A549 (cell line): ENCODE data around the gene HIVEP3.

Experiments
- FOXS1 ChIP-seq: fragments of 250-450 bp; sonication (Bioruptor Pico); IDR thresholded peaks from 2 replicates; pipeline ENCODE4 v1.5.0; 2020; ENCODE audit warnings: mild to moderate bottlenecking, moderate library complexity
- GATA3 ChIP-seq: IDR thresholded peaks from 2 replicates; pipeline ENCODE4 v1.6.1; 2012; ENCODE audit warnings: borderline replicate concordance
- JUNB ChIP-seq: fragments of >200 bp; sonication (Bioruptor Twin); formaldehyde crosslinking; IDR thresholded peaks from 2 replicates; pipeline ENCODE4 v1.6.1; 2016
- KDM1A ChIP-seq: fragments of 200-600 bp; sonication (generic); IDR thresholded peaks from 2 replicates; pipeline ENCODE4 v1.6.1; 2016; ENCODE audit warnings: low read depth, mild to moderate bottlenecking
- MAFK ChIP-seq: fragments of 450-650 bp; IDR thresholded peaks from 2 replicates; pipeline ENCODE4 v1.6.1; 2014; ENCODE audit not compliant: partially characterized antibody
- MYC ChIP-seq: IDR thresholded peaks from 2 replicates; pipeline ENCODE4 v1.6.1; 2012; ENCODE audit warnings: mild to moderate bottlenecking, inconsistent platforms, low read length, improper control_type of control experiment, borderline replicate concordance
- POLR2A ChIP-seq: IDR thresholded peaks from 2 replicates; pipeline ENCODE4 v1.6.1; 2012; ENCODE audit warnings: mild to moderate bottlenecking, low read length
- TF ChIP-seq, protein P1 (sequence below): fragments of >200 bp; sonication (Bioruptor Twin); formaldehyde crosslinking; IDR thresholded peaks from 3 replicates; pipeline ENCODE4 v1.5.1; 2016
- TF ChIP-seq, protein P2 (sequence below): IDR thresholded peaks from 2 replicates; pipeline ENCODE4 v1.6.1; 2012
- TF ChIP-seq, protein P3 (sequence below): IDR thresholded peaks from 2 replicates; pipeline ENCODE4 v1.6.1; 2012

DNA sequence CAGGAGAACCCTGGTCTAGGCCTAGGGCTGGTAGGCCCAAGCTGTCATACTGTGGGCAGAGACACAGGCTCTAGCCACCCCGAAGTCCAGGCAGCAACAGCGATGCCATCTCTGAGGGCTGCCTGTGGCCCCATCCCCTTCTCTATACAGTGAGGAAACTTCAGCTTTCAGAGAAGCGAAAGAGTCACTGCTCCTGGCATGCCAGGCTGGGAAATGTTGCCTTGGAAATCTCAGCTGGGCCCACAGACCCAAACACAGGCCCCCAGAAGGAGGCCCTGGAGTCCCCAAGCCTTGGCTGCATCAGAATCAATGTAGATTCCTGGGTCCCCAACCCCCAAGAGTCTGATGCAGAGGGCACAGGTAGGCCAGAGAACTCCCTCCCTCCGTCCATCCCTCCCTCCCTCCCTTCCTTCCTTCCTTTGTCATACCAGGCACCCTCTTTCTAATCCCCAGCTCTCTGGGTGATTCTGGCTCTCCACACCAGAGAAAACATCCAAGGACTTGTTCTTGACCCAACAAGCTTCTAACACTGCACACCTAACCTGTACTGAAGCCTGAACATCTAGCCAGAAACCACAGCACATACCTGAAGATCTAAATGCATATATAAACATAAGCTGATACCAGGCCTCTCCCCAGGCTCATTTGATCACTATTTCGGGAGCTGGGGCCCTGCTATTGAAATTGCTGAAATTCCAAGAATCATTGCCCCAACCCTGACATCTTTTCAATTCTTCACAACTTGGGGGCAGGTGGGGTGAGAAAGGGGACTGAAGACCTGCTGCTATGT, 291.0 kb downstream of the HIVEP3 start:
- TF ChIP-seq, protein P1, sequence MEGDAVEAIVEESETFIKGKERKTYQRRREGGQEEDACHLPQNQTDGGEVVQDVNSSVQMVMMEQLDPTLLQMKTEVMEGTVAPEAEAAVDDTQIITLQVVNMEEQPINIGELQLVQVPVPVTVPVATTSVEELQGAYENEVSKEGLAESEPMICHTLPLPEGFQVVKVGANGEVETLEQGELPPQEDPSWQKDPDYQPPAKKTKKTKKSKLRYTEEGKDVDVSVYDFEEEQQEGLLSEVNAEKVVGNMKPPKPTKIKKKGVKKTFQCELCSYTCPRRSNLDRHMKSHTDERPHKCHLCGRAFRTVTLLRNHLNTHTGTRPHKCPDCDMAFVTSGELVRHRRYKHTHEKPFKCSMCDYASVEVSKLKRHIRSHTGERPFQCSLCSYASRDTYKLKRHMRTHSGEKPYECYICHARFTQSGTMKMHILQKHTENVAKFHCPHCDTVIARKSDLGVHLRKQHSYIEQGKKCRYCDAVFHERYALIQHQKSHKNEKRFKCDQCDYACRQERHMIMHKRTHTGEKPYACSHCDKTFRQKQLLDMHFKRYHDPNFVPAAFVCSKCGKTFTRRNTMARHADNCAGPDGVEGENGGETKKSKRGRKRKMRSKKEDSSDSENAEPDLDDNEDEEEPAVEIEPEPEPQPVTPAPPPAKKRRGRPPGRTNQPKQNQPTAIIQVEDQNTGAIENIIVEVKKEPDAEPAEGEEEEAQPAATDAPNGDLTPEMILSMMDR, result no peak
- TF ChIP-seq, protein P2, sequence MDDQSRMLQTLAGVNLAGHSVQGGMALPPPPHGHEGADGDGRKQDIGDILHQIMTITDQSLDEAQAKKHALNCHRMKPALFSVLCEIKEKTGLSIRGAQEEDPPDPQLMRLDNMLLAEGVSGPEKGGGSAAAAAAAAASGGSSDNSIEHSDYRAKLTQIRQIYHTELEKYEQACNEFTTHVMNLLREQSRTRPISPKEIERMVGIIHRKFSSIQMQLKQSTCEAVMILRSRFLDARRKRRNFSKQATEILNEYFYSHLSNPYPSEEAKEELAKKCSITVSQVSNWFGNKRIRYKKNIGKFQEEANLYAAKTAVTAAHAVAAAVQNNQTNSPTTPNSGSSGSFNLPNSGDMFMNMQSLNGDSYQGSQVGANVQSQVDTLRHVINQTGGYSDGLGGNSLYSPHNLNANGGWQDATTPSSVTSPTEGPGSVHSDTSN, result no peak
- TF ChIP-seq MYC (no peak), GATA3 (no peak), POLR2A (no peak), FOXS1 (CRISPR knock-in tag) (no peak), JUNB (no peak), MAFK (no peak), KDM1A (no peak)
- TF ChIP-seq, protein P3, sequence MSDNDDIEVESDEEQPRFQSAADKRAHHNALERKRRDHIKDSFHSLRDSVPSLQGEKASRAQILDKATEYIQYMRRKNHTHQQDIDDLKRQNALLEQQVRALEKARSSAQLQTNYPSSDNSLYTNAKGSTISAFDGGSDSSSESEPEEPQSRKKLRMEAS, result no peak
